ENCODE data around the gene ATF6B. TPM values are rescaled to one million over a fixed set of nuclear protein-coding genes. Genes with fewer than 3 reads are reported as not detected.
"Not testable (repeated sequence)": the region's sequence is repeated elsewhere in the genome, so short reads cannot be mapped to it uniquely, and the experiment has no call there.

The ATF6B gene
- total RNA-seq, 1 experiment from 2014 or later, result 45.3 TPM

GRCh38 chr6:32068867-32069266 lies 59.2 kb downstream of the ATF6B start:
- peaks cover 24 to 29% of the 10 kb centered on the region in 2 experiments for H3K4me1 Mint-ChIP-seq
- Histone ChIP-seq H2BK15ac (ENCODE audit: low read depth, low read length) (no peak overlapping the region), H3K79me1 (ENCODE audit: insufficient read depth, low read depth, low read length, poor library complexity, severe bottlenecking) (no peaks in the 10 kb centered on the region), H3K23me2 (ENCODE audit: insufficient read length, low read depth, low read length, poor library complexity, severe bottlenecking) (no peaks in the 10 kb centered on the region), H3K79me2 (ENCODE audit: insufficient read depth, low read length) (no peaks in the 10 kb centered on the region), H3K4me2 (ENCODE audit: insufficient read depth, insufficient read length, low read length) (no peak overlapping the region), H2BK20ac (ENCODE audit: low read depth, low read length, poor library complexity, severe bottlenecking) (no peak overlapping the region), H3K9ac (ENCODE audit: extremely low read depth, insufficient read length, low read length) (no peak overlapping the region), H4K20me1 (ENCODE audit: control insufficient read depth, insufficient read depth, insufficient read length) (no peaks in the 10 kb centered on the region), H3K56ac (ENCODE audit: insufficient read length, low read depth, low read length) (no peak overlapping the region), H3K23ac (ENCODE audit: insufficient read length, low read depth, low read length) (no peak overlapping the region), H3K14ac (ENCODE audit: insufficient read depth, low read length) (no peak overlapping the region), H2BK5ac (ENCODE audit: insufficient read length, low read length) (no peak overlapping the region), H4K5ac (ENCODE audit: insufficient read length, low read depth, low read length) (no peak overlapping the region), H2BK120ac (ENCODE audit: low read depth, low read length, poor library complexity, severe bottlenecking) (no peak overlapping the region), H2AK5ac (ENCODE audit: insufficient read length, low read length) (no peak overlapping the region), H3K27ac (ENCODE audit: insufficient read length, low read depth, low read length) (no peak overlapping the region), H3K9me3 (ENCODE audit: control insufficient read depth, low read depth, low read length) (no peaks in the 10 kb centered on the region), H2BK12ac (ENCODE audit: insufficient read length, low read depth, low read length) (no peak overlapping the region), H3K4me1 (ENCODE audit: insufficient read depth, low read length) (no peaks in the 10 kb centered on the region), H3T11ph (ENCODE audit: low read length) (no peak overlapping the region), H4K8ac (replicated peaks; ENCODE audit: insufficient read length, low read depth, low read length) (no peak overlapping the region), H4K91ac (ENCODE audit: insufficient read length, low read depth, low read length) (no peak overlapping the region), H3K18ac (ENCODE audit: insufficient read length, low read depth, low read length) (no peak overlapping the region), H2AFZ (ENCODE audit: low read length) (no peak overlapping the region), H3K4ac (ENCODE audit: low read depth, low read length) (no peak overlapping the region), H3K27me3 (ENCODE audit: insufficient read depth, low read length) (no peaks in the 10 kb centered on the region)
- no peaks in the 10 kb centered on the region for H3K36me3 Mint-ChIP-seq (ENCODE audit: insufficient read depth in 1 of 3, low read depth in 3 of 3)
- WGBS (ENCODE audit: extremely low coverage, insufficient read length, low lambda C conversion rate), result no CpG with 5 or more reads among the region's 14 CpGs
- DNase-seq, result no peak
- H3K27me3 Mint-ChIP-seq (ENCODE audit: low read depth), result peaks cover 8% of the 10 kb centered on the region
- TF ChIP-seq, protein P1, sequence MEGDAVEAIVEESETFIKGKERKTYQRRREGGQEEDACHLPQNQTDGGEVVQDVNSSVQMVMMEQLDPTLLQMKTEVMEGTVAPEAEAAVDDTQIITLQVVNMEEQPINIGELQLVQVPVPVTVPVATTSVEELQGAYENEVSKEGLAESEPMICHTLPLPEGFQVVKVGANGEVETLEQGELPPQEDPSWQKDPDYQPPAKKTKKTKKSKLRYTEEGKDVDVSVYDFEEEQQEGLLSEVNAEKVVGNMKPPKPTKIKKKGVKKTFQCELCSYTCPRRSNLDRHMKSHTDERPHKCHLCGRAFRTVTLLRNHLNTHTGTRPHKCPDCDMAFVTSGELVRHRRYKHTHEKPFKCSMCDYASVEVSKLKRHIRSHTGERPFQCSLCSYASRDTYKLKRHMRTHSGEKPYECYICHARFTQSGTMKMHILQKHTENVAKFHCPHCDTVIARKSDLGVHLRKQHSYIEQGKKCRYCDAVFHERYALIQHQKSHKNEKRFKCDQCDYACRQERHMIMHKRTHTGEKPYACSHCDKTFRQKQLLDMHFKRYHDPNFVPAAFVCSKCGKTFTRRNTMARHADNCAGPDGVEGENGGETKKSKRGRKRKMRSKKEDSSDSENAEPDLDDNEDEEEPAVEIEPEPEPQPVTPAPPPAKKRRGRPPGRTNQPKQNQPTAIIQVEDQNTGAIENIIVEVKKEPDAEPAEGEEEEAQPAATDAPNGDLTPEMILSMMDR (conservative IDR thresholded peaks at IDR 0.05), result no peak
- H3K9me3 Mint-ChIP-seq, result no peaks in the 10 kb centered on the region
- H3K4me3 Mint-ChIP-seq, result no peak overlapping the region
- peak overlapping the region in 1 of 3 experiments; percentile 74; a peak in 1 of 7 replicates for H3K27ac Mint-ChIP-seq

- H4K5ac ChIP-seq (ENCODE audit: insufficient read length, low read depth, low read length); H2BK5ac ChIP-seq (ENCODE audit: insufficient read length, low read length); H3K27ac Mint-ChIP-seq; H3K9me3 Mint-ChIP-seq; H3K9ac ChIP-seq (ENCODE audit: extremely low read depth, insufficient read length, low read length); H3K27me3 Mint-ChIP-seq (ENCODE audit: low read depth); H3K27ac ChIP-seq (ENCODE audit: insufficient read length, low read depth, low read length); H2AFZ ChIP-seq (ENCODE audit: low read length); H4K8ac ChIP-seq (replicated peaks; ENCODE audit: insufficient read length, low read depth, low read length); H2BK15ac ChIP-seq (ENCODE audit: low read depth, low read length); H3K4me3 Mint-ChIP-seq; H3K36me3 Mint-ChIP-seq (ENCODE audit: insufficient read depth in 1 of 3, low read depth in 3 of 3); H4K20me1 ChIP-seq (ENCODE audit: control insufficient read depth, insufficient read depth, insufficient read length); H3K4ac ChIP-seq (ENCODE audit: low read depth, low read length); H3K56ac ChIP-seq (ENCODE audit: insufficient read length, low read depth, low read length); H2BK20ac ChIP-seq (ENCODE audit: low read depth, low read length, poor library complexity, severe bottlenecking); H3K27me3 ChIP-seq (ENCODE audit: insufficient read depth, low read length); H3K4me1 ChIP-seq (ENCODE audit: insufficient read depth, low read length); H3K23me2 ChIP-seq (ENCODE audit: insufficient read length, low read depth, low read length, poor library complexity, severe bottlenecking); H3K79me2 ChIP-seq (ENCODE audit: insufficient read depth, low read length); H3K14ac ChIP-seq (ENCODE audit: insufficient read depth, low read length); H3K9me3 ChIP-seq (ENCODE audit: control insufficient read depth, low read depth, low read length); H3K79me1 ChIP-seq (ENCODE audit: insufficient read depth, low read depth, low read length, poor library complexity, severe bottlenecking); DNase-seq; H2BK120ac ChIP-seq (ENCODE audit: low read depth, low read length, poor library complexity, severe bottlenecking); H3K18ac ChIP-seq (ENCODE audit: insufficient read length, low read depth, low read length); H2BK12ac ChIP-seq (ENCODE audit: insufficient read length, low read depth, low read length); H3T11ph ChIP-seq (ENCODE audit: low read length); H3K4me2 ChIP-seq (ENCODE audit: insufficient read depth, insufficient read length, low read length); H3K23ac ChIP-seq (ENCODE audit: insufficient read length, low read depth, low read length); H2AK5ac ChIP-seq (ENCODE audit: insufficient read length, low read length); H4K91ac ChIP-seq (ENCODE audit: insufficient read length, low read depth, low read length): not testable (repeated sequence)
- WGBS (ENCODE audit: extremely low coverage, insufficient read length, low lambda C conversion rate), result no CpG with 5 or more reads among the region's 13 CpGs
- H3K4me1 Mint-ChIP-seq, result peaks cover 23 to 28% of the 10 kb centered on the region in 2 experiments
Measured at GRCh38 chr6:32068315-32068714, 59.7 kb downstream of the ATF6B start.

All from H9 (cell line).